Breast epithelium (tissue), 4 donors: ENCODE measurements around the gene UQCC2. TPM values are rescaled to one million over a fixed set of nuclear protein-coding genes. Genes with fewer than 3 reads are reported as not detected.
A peak's percentile ranks its signal among the peaks of the same experiment; 100 is the strongest.

Experiments
- DNase-seq, 2 donors: peaks; one replicate each; pipeline ENCODE4 v3.0.0-alpha.2; 2019; ENCODE audit warnings: low spot score in 2 of 2
- H3K27ac ChIP-seq, 2 donors: fragments of 200-600 bp; sonication (generic) in 1 of 2; one replicate each; pipeline ENCODE4 v1.5.1; 2016 to 2019; ENCODE audit warnings: mild to moderate bottlenecking in 1 of 2
- H3K27me3 ChIP-seq, 2 donors: fragments of 200-600 bp; sonication (generic) in 1 of 2; one replicate each; pipeline versions ENCODE4 v1.5.1 to v1.6.0; 2017 to 2019; ENCODE audit warnings: control low read depth in 1 of 2, mild to moderate bottlenecking in 1 of 2
- H3K36me3 ChIP-seq: fragments of 200-600 bp; one replicate; pipeline ENCODE4 v1.5.1; 2019
- H3K4me1 ChIP-seq, 2 donors: fragments of 200-600 bp; sonication (generic); one replicate each; pipeline ENCODE4 v1.5.1; 2016 to 2019; ENCODE audit warnings: control low read depth in 1 of 2
- H3K4me3 ChIP-seq, 3 donors: fragments of 200-600 bp; sonication (generic); 1 replicate in 2 of 3; 2 replicates in 1 of 3; pipeline ENCODE4 v1.5.1; 2016 to 2019; ENCODE audit warnings: mild to moderate bottlenecking in 3 of 3, moderate library complexity in 2 of 3
- H3K9me3 ChIP-seq, 2 donors: fragments of 200-600 bp; sonication (generic) in 1 of 2; one replicate each; pipeline ENCODE4 v1.5.1; 2016 to 2019; ENCODE audit warnings: control low read depth in 1 of 2
- CTCF ChIP-seq, 3 donors: fragments of 450-650 bp; IDR thresholded peaks; one replicate each; pipeline ENCODE4 v1.5.1; 2016 to 2017; ENCODE audit warnings: antibody characterized with exemption in 3 of 3, mild to moderate bottlenecking in 3 of 3, moderate library complexity in 3 of 3
- POLR2A ChIP-seq: fragments of 450-650 bp; IDR thresholded peaks from one replicate; pipeline ENCODE4 v1.6.1; 2016; ENCODE audit warnings: antibody characterized with exemption, mild to moderate bottlenecking, moderate library complexity
- POLR2AphosphoS5 ChIP-seq, 3 donors: sonication (generic); formaldehyde crosslinking; IDR thresholded peaks; one replicate each; pipeline ENCODE4 v1.6.1; 2017; ENCODE audit warnings: antibody characterized with exemption in 3 of 3
- intact Hi-C: fragments of 100-400 bp; cut with DNase I; formaldehyde crosslinking; loops from one replicate; pipeline ENCODE4 v1.15.1; 2023; ENCODE audit warnings: low total_unique reads
- total RNA-seq, 3 donors: library from RNA; depleted of rRNA; stranded (reverse); fragments of >200 nt; gene quantifications; one replicate each; pipeline ENCODE4 v1.1.0, GENCODE V29; 2016

UQCC2 gene
- total RNA-seq, 3 donors from 2014 or later: 9.9 to 19.7 (median 19.6) TPM

- no peaks in the 10 kb centered on the region for H3K9me3 ChIP-seq
- H3K27ac ChIP-seq: peak overlapping the region in 1 of 2 donors; percentile 38
- no peak for TF ChIP-seq CTCF (IDR thresholded peaks at IDR 0.05)
- TF ChIP-seq POLR2A: no peak
- no peak for TF ChIP-seq POLR2AphosphoS5 (IDR thresholded peaks at IDR 0.05)
- DNase-seq: no peak
- no peak overlapping the region for H3K4me3 ChIP-seq
- no peaks in the 10 kb centered on the region for H3K4me1 ChIP-seq
- no peaks in the 10 kb centered on the region for H3K27me3 ChIP-seq
- intact Hi-C loops: no loop called here
- H3K36me3 ChIP-seq: no peaks in the 10 kb centered on the region
Observed at GRCh38 chr6:33751771-33752645, 40.5 kb upstream of the UQCC2 start.

- intact Hi-C loops: no loop called here
- Histone ChIP-seq H3K9me3 (no peaks in the 10 kb centered on the region), H3K4me3 (no peak overlapping the region), H3K27me3 (no peaks in the 10 kb centered on the region), H3K27ac (peak overlapping the region in 1 of 2 donors; percentile 38), H3K36me3 (no peaks in the 10 kb centered on the region), H3K4me1 (no peaks in the 10 kb centered on the region)
- no peak for DNase-seq
- TF ChIP-seq POLR2AphosphoS5 (IDR thresholded peaks at IDR 0.05): no peak
- no peak for TF ChIP-seq CTCF (IDR thresholded peaks at IDR 0.05)
- TF ChIP-seq POLR2A: no peak
Observed at GRCh38 chr6:33750244-33750991, 38.9 kb upstream of the UQCC2 start.

GRCh38 chr6:33749401-33749800, 37.9 kb upstream of the UQCC2 start:
- Histone ChIP-seq H3K4me1 (peaks cover 5 to 7% of the 10 kb centered on the region in 2 donors), H3K4me3 (no peak overlapping the region), H3K27ac (no peak overlapping the region), H3K9me3 (no peaks in the 10 kb centered on the region), H3K36me3 (no peaks in the 10 kb centered on the region), H3K27me3 (no peaks in the 10 kb centered on the region)
- TF ChIP-seq CTCF (IDR thresholded peaks at IDR 0.05): no peak
- no peak for TF ChIP-seq POLR2AphosphoS5 (IDR thresholded peaks at IDR 0.05)
- no peak for TF ChIP-seq POLR2A
- no peak for DNase-seq
- intact Hi-C loops: no loop called here

- H3K4me3 ChIP-seq: no peak overlapping the region
- H3K36me3 ChIP-seq: no peaks in the 10 kb centered on the region
- H3K4me1 ChIP-seq: peaks cover 5 to 7% of the 10 kb centered on the region in 2 donors
- TF ChIP-seq CTCF (IDR thresholded peaks at IDR 0.05) (no peak), POLR2A (no peak), POLR2AphosphoS5 (IDR thresholded peaks at IDR 0.05) (no peak)
- intact Hi-C loops: no loop called here
- DNase-seq: no peak
- no peaks in the 10 kb centered on the region for H3K9me3 ChIP-seq
- H3K27me3 ChIP-seq: no peaks in the 10 kb centered on the region
- H3K27ac ChIP-seq: no peak overlapping the region
Observed at GRCh38 chr6:33748841-33749240, 37.3 kb upstream of the UQCC2 start.

- Histone ChIP-seq H3K27ac (no peak overlapping the region), H3K9me3 (no peaks in the 10 kb centered on the region), H3K36me3 (no peaks in the 10 kb centered on the region), H3K4me1 (peaks cover 5 to 7% of the 10 kb centered on the region in 2 donors), H3K4me3 (no peak overlapping the region), H3K27me3 (no peaks in the 10 kb centered on the region)
- intact Hi-C loops: no loop called here
- TF ChIP-seq POLR2AphosphoS5 (IDR thresholded peaks at IDR 0.05) (no peak), CTCF (IDR thresholded peaks at IDR 0.05) (no peak), POLR2A (no peak)
- DNase-seq: no peak
Observed at GRCh38 chr6:33747823-33748222, 36.3 kb upstream of the UQCC2 start.
